Measurements from ENCODE around the gene LOC101059915.

LOC101059915 gene

DNA sequence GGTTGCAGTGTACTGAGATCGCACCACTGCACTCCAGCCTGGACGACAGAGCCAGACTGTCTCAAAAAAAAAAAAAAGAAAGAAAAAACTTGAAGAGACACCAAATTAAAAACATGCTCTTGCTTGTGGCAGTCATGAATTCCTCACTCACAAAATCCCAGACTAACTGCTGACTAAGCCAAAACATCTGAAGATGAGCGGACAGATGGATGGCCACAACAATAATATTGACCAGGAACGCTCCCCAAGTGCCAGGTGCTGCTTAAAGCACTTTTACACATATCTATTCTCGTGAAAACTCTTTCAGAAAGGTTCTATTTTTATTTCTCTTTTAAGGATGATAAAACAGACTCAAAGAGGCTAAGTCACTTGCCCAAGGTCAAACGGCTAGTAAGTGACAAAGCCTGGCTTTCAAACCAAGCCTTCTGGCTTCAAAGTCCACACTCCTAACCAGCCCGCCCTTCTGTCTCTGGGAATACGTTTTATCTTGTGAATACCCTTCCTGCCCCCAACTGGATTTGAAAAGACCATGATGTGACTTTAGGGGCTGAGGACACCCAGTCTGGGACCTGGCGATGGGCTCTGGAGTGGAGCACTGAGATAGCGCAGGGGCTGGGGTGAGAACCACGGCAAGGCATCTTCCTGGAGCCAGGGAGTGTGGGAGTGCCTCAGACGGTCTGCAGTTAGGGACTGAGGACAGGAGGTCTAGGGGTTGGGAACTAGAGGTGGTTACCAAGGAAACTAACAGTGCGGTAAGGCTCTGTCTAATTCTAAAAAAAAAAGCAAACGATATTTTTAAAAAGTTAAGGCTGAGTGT, 39.5 kb upstream of the LOC101059915 start:
- no peak for DNase-seq (ENCODE audit: low read depth)
- no peak overlapping the region for H3K4me3 ChIP-seq (replicated peaks; ENCODE audit: low read depth, low read length)
- TF ChIP-seq, protein P1, sequence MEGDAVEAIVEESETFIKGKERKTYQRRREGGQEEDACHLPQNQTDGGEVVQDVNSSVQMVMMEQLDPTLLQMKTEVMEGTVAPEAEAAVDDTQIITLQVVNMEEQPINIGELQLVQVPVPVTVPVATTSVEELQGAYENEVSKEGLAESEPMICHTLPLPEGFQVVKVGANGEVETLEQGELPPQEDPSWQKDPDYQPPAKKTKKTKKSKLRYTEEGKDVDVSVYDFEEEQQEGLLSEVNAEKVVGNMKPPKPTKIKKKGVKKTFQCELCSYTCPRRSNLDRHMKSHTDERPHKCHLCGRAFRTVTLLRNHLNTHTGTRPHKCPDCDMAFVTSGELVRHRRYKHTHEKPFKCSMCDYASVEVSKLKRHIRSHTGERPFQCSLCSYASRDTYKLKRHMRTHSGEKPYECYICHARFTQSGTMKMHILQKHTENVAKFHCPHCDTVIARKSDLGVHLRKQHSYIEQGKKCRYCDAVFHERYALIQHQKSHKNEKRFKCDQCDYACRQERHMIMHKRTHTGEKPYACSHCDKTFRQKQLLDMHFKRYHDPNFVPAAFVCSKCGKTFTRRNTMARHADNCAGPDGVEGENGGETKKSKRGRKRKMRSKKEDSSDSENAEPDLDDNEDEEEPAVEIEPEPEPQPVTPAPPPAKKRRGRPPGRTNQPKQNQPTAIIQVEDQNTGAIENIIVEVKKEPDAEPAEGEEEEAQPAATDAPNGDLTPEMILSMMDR (IDR thresholded peaks at IDR 0.05; ENCODE audit: low read length, missing control alignments) = no peak

DNA sequence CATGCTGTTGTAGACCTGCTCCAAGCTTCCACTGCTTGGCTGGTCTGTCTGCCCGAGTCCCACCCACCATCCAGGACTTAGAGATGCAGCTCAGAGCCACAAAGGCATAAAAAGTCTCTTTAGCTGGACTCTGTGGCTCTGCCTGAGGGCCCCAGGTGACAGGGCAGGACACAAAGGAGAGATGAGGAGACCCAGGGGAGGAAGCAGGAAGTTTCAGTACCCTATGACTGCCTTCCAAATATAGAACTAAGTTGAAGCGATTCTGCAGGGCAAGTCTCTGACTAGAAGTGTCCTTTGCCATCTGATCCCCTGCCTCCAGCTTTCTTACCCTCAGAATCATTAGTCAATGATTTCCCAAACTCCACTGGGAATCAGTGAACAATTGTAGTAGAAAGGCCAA, 37.9 kb upstream of the LOC101059915 start:
- DNase-seq (ENCODE audit: low read depth) = no peak
- no peak overlapping the region for H3K4me3 ChIP-seq (replicated peaks; ENCODE audit: low read depth, low read length)
- TF ChIP-seq, protein P1 (IDR thresholded peaks at IDR 0.05; ENCODE audit: low read length, missing control alignments) = no peak

DNA sequence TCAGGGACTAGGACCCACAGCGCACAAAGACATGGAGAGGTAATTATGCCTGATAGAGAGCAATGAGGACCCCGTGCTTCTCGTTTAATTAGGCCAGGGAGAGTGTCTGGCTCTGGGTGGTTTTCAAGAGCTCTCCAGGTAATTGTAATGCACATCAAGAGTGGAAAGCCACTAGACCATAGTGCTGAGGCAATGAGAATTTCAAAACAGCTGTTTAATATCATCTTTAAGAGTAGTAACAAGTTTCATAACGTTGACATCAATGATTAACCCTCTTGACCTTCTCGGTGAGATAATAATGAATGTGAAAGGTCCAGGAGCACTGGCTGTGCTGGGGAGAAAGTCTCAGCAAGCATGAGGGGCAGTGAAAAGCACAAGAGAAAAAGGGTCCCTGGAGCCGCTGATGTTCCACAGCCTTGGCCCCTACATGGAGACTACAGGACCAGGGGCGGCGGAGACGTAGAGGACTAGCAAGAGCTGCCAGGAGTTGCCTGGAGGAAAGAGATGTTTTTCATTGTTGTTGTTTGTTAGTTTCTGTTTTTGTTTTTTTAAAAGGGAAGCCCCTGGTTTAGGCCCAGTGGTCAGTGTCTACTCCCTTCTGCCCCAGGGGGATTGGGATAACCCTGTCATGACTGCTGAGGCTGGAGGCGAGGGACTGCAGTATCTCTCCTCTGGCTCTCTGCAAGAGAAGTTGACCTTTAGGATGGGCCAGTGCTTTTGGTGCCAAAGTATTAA, 34.3 kb upstream of the LOC101059915 start:
- H3K4me3 ChIP-seq (replicated peaks; ENCODE audit: low read depth, low read length) = no peak overlapping the region
- TF ChIP-seq, protein P1 (IDR thresholded peaks at IDR 0.05; ENCODE audit: low read length, missing control alignments) = no peak
- no peak for DNase-seq (ENCODE audit: low read depth)

DNA sequence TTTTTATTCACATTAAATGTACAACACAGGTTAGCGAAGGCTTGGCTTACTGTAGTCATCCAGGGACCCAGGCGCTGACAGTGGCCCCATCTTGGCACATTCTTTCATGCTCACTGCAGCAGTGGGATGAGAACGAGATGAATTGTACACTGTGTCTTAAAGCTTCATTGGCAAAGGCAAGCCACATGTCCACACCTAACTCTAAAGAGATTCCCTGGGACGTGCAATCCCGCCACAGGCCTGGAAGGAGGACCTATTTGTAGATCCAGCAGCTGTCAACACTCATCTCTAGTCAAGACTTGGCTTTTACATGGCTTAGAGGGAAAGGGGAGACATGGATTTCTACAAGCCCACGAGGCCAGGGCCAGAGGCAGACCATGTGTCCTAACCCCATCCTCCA, 33.0 kb upstream of the LOC101059915 start:
- H3K4me3 ChIP-seq (replicated peaks; ENCODE audit: low read depth, low read length) = no peak overlapping the region
- no peak for DNase-seq (ENCODE audit: low read depth)
- TF ChIP-seq, protein P1 (IDR thresholded peaks at IDR 0.05; ENCODE audit: low read length, missing control alignments) = no peak

DNA sequence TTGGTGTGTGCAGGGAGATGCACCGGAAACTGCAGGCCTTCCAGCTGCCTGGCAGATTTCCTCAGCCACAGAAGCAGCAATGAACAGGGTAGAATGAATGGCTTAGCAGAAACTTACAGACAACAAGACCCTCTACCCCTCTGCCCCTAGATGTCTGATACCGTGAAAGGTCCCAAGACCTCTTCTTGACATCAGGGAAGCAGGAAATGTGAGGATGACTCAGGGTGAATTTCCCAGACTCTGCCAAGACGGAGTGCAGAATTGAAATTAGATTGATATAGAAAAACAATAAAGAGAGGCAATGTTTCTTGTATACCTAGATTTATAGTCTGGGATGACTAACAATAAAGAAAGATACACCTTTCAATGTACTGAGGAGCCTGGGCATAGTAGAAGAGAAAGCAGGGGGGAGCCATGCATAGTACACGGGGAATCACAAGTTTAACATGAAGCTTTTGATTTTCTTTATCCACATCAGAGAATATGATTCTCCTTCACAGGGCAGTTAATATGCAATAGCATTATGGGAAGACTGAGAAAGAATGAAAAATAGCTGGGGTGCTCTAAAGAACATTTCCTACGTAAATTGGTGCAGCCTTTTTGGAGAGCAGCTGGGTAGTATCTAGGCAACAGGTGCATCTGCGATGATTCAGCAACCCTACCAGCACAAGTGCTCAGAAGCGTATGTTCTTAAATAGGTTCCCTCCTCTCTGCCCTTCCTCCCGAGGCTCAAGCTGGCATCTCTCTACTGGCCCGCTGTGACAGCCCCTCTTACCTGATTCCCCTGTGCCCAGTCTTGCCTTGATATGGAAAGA, 30.7 kb upstream of the LOC101059915 start:
- DNase-seq (ENCODE audit: low read depth) = no peak
- TF ChIP-seq, protein P1 (IDR thresholded peaks at IDR 0.05; ENCODE audit: low read length, missing control alignments) = no peak
- no peak overlapping the region for H3K4me3 ChIP-seq (replicated peaks; ENCODE audit: low read depth, low read length)

DNA sequence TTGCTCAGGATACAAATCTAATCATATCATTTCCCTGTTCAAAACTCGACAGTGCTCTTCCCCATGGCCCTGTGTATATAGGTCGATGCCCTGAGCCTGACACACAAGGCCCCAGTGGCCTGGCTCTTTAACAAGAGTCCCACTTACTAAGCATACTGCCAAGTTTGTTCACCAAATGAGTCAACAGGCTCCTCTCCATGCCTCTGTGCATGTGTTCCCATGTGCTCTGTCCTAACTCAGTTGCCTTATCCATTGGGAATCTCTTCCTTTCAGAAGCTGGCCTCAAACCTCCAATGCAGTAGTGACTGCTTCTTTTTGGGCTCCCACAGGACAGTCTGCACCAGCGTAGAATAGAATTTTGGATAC, 30.1 kb upstream of the LOC101059915 start:
- no peak overlapping the region for H3K4me3 ChIP-seq (replicated peaks; ENCODE audit: low read depth, low read length)
- no peak for DNase-seq (ENCODE audit: low read depth)
- TF ChIP-seq, protein P1 (IDR thresholded peaks at IDR 0.05; ENCODE audit: low read length, missing control alignments) = no peak
